GM23338 (cell line): ENCODE measurements around the gene KMT2C. TPM values are rescaled to one million over a fixed set of nuclear protein-coding genes. Genes with fewer than 3 reads are reported as not detected.

ENCODE experiments used
- ATAC-seq: fragments of 200-7000 bp; cut with Tn5 transposase; 3 replicates; pipeline ENCODE4 v1.9.1; 2020
- DNase-seq: peaks from one replicate; pipeline ENCODE4 v3.0.0-alpha.2; 2015; ENCODE audit warnings: low spot score
- H2AFZ ChIP-seq: fragments of 200-600 bp; sonication (generic); 2 replicates; pipeline ENCODE4 v1.8.0; 2016; ENCODE audit warnings: antibody characterized with exemption, mild to moderate bottlenecking, moderate library complexity
- H3F3A ChIP-seq: fragments of 200-600 bp; sonication (generic); replicated peaks from 2 replicates; pipeline ENCODE4 v1.8.0; 2017; ENCODE audit warnings: antibody characterized with exemption, mixed run types, low read depth
- H3K27ac ChIP-seq: fragments of 200-600 bp; sonication (generic); 2 replicates; pipeline ENCODE4 v1.6.1; 2016; ENCODE audit warnings: low read depth
- H3K27me3 ChIP-seq: fragments of 200-600 bp; sonication (generic); 2 replicates; pipeline ENCODE4 v1.8.0; 2016; ENCODE audit warnings: mild to moderate bottlenecking, mixed run types, moderate library complexity; ENCODE audit not compliant: insufficient read depth
- H3K36me3 ChIP-seq: fragments of 200-600 bp; sonication (generic); 2 replicates; pipeline ENCODE4 v1.8.0; 2016; ENCODE audit warnings: mild to moderate bottlenecking; ENCODE audit not compliant: insufficient read depth
- H3K4me1 ChIP-seq: fragments of 200-600 bp; sonication (generic); 2 replicates; pipeline ENCODE4 v1.8.0; 2016; ENCODE audit warnings: mild to moderate bottlenecking, moderate library complexity; ENCODE audit not compliant: insufficient read depth
- H3K4me2 ChIP-seq: fragments of 200-600 bp; sonication (generic); 2 replicates; pipeline ENCODE4 v1.7.1; 2017; ENCODE audit warnings: mixed run types
- H3K4me3 ChIP-seq: fragments of 200-600 bp; sonication (generic); 2 replicates; pipeline ENCODE4 v1.6.1; 2016; ENCODE audit warnings: mixed run types
- H3K79me2 ChIP-seq: fragments of 200-600 bp; sonication (generic); replicated peaks from 2 replicates; pipeline ENCODE4 v1.8.0; 2017; ENCODE audit warnings: mild to moderate bottlenecking; ENCODE audit not compliant: insufficient read depth
- H3K9me2 ChIP-seq: fragments of 200-600 bp; sonication (generic); 2 replicates; pipeline ENCODE4 v1.8.0; 2017; ENCODE audit not compliant: insufficient read depth
- H4K20me1 ChIP-seq: fragments of 200-600 bp; sonication (generic); replicated peaks from 2 replicates; pipeline ENCODE4 v1.8.0; 2017; ENCODE audit warnings: mild to moderate bottlenecking; ENCODE audit not compliant: insufficient read depth
- H3K27ac Mint-ChIP-seq: 2 replicates; pipeline ENCODE4 v1.8.0; 2020; ENCODE audit warnings: inconsistent platforms, mild to moderate bottlenecking, moderate library complexity, mixed read lengths
- H3K27me3 Mint-ChIP-seq: 3 replicates; pipeline ENCODE4 v1.8.0; 2022; ENCODE audit warnings: low read depth, mild to moderate bottlenecking, moderate library complexity, mixed read lengths, inconsistent platforms; ENCODE audit not compliant: insufficient read depth, poor library complexity
- H3K36me3 Mint-ChIP-seq: 3 replicates; pipeline ENCODE4 v1.8.0; 2021; ENCODE audit warnings: low read depth, mild to moderate bottlenecking, inconsistent platforms, moderate library complexity, mixed read lengths
- H3K4me1 Mint-ChIP-seq: 3 replicates; pipeline ENCODE4 v1.8.0; 2020; ENCODE audit warnings: mild to moderate bottlenecking, inconsistent platforms, mixed read lengths
- H3K4me3 Mint-ChIP-seq: 3 replicates; pipeline ENCODE4 v1.8.0; 2021; ENCODE audit warnings: moderate library complexity, mild to moderate bottlenecking, inconsistent platforms, mixed read lengths
- H3K9me3 Mint-ChIP-seq: 3 replicates; pipeline ENCODE4 v1.8.0; 2020; ENCODE audit warnings: moderate library complexity, mild to moderate bottlenecking, inconsistent platforms, mixed read lengths
- EZH2 ChIP-seq: fragments of 200-600 bp; sonication (generic); IDR thresholded peaks from one replicate; pipeline ENCODE4 v1.8.0; 2017; ENCODE audit warnings: antibody characterized with exemption, mild to moderate bottlenecking, low read depth; ENCODE audit not compliant: unreplicated experiment
- EZH2phosphoT487 ChIP-seq: fragments of 200-600 bp; sonication (generic); IDR thresholded peaks from one replicate; pipeline ENCODE4 v1.8.1; 2018; ENCODE audit warnings: antibody characterized with exemption; ENCODE audit not compliant: unreplicated experiment
- JUNB ChIP-seq: IDR thresholded peaks from one replicate; pipeline ENCODE4 v1.6.1; 2016; ENCODE audit warnings: antibody characterized with exemption; ENCODE audit not compliant: unreplicated experiment
- NANOG ChIP-seq: IDR thresholded peaks from 2 replicates; pipeline ENCODE4 v1.6.1; 2016; ENCODE audit warnings: antibody characterized with exemption, borderline replicate concordance
- POLR2AphosphoS5 ChIP-seq: IDR thresholded peaks from 2 replicates; pipeline ENCODE4 v1.6.1; 2016; ENCODE audit warnings: antibody characterized with exemption, low read depth
- STAT1 ChIP-seq: IDR thresholded peaks from one replicate; pipeline ENCODE4 v1.6.1; 2016; ENCODE audit warnings: antibody characterized with exemption; ENCODE audit not compliant: unreplicated experiment
- ZNF114 ChIP-seq: fragments of 250-450 bp; sonication (Bioruptor Pico); IDR thresholded peaks from 2 replicates; pipeline ENCODE4 v1.5.0; 2020; ENCODE audit warnings: mild to moderate bottlenecking, moderate library complexity
- ZNF331 ChIP-seq: fragments of 250-450 bp; sonication (Bioruptor Pico); IDR thresholded peaks from 2 replicates; pipeline ENCODE4 v1.5.0; 2020; ENCODE audit warnings: low read depth, mild to moderate bottlenecking, moderate library complexity
- polyA plus RNA-seq: library from polyadenylated mRNA; unstranded; fragments of >200 nt; fragmentation: Nextera tagmentation; extraction: Ambion mirVana; gene quantifications from 2 replicates; pipeline ENCODE4 v1.2.1, GENCODE V29; 2016
- total RNA-seq: library from RNA; depleted of rRNA; stranded (reverse); fragments of >200 nt; shearing (Covaris generic); gene quantifications from 2 replicates; pipeline ENCODE4 v1.2.3, GENCODE V29; 2014
- TF ChIP-seq, protein P1 (sequence below): IDR thresholded peaks from 2 replicates; pipeline ENCODE4 v1.6.1; 2016; ENCODE audit warnings: antibody characterized with exemption
- TF ChIP-seq, protein P2 (sequence below): fragments of 250-450 bp; sonication (Bioruptor Pico); IDR thresholded peaks from 2 replicates; pipeline ENCODE4 v1.5.0; 2020; ENCODE audit warnings: mild to moderate bottlenecking, moderate library complexity

KMT2C gene
- total and polyA plus RNA-seq, 2 experiments from 2014 or later: 11.4 to 39.0 TPM

DNA sequence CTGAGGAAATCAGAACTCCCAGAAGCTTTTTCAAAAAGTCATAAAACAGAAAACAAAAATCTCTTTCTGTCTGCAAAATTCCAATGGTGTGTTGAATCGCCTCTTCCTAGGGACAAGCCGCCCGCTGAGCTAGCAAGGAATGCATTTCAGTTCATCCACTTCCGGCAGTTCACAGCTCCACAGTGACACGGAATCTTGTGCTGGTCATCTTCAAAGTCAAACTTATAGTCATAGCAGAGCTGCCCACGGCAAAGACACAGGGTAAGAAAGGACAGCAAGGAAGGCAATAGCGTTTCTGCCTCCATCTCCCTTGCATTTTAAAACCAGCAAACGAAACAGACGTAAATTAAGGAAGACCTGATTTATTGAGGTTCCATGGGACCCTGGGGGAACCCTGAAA lies 299.1 kb downstream of the KMT2C start (continued):
- TF ChIP-seq ZNF331: no peak
- TF ChIP-seq, protein P1, sequence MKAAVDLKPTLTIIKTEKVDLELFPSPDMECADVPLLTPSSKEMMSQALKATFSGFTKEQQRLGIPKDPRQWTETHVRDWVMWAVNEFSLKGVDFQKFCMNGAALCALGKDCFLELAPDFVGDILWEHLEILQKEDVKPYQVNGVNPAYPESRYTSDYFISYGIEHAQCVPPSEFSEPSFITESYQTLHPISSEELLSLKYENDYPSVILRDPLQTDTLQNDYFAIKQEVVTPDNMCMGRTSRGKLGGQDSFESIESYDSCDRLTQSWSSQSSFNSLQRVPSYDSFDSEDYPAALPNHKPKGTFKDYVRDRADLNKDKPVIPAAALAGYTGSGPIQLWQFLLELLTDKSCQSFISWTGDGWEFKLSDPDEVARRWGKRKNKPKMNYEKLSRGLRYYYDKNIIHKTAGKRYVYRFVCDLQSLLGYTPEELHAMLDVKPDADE: no peak

DNA sequence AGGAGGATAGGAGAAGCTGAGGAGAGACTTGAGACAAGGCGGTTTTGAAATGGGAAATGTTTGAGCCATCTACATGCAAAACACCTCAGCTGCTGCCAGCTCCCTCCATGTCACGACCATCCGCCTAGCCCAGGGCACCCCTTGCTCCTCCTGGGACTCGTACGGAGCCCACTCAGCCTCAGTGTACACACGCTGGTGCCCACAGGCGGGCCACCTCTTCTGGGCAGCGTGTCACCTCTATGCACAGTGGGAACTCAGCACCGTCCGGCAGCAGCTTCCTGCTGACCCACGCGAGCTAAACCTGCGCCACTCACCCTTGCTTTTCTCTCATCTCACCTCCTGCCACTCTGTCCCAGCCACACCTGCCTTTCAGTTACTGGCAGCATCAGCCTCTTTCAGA lies 302.0 kb downstream of the KMT2C start:
- TF ChIP-seq JUNB (no peak), POLR2AphosphoS5 (no peak), NANOG (no peak), EZH2 (no peak), ZNF114 (CRISPR knock-in tag) (no peak), STAT1 (no peak), EZH2phosphoT487 (no peak), ZNF331 (no peak)
- TF ChIP-seq, protein P1: no peak
- TF ChIP-seq, protein P2, sequence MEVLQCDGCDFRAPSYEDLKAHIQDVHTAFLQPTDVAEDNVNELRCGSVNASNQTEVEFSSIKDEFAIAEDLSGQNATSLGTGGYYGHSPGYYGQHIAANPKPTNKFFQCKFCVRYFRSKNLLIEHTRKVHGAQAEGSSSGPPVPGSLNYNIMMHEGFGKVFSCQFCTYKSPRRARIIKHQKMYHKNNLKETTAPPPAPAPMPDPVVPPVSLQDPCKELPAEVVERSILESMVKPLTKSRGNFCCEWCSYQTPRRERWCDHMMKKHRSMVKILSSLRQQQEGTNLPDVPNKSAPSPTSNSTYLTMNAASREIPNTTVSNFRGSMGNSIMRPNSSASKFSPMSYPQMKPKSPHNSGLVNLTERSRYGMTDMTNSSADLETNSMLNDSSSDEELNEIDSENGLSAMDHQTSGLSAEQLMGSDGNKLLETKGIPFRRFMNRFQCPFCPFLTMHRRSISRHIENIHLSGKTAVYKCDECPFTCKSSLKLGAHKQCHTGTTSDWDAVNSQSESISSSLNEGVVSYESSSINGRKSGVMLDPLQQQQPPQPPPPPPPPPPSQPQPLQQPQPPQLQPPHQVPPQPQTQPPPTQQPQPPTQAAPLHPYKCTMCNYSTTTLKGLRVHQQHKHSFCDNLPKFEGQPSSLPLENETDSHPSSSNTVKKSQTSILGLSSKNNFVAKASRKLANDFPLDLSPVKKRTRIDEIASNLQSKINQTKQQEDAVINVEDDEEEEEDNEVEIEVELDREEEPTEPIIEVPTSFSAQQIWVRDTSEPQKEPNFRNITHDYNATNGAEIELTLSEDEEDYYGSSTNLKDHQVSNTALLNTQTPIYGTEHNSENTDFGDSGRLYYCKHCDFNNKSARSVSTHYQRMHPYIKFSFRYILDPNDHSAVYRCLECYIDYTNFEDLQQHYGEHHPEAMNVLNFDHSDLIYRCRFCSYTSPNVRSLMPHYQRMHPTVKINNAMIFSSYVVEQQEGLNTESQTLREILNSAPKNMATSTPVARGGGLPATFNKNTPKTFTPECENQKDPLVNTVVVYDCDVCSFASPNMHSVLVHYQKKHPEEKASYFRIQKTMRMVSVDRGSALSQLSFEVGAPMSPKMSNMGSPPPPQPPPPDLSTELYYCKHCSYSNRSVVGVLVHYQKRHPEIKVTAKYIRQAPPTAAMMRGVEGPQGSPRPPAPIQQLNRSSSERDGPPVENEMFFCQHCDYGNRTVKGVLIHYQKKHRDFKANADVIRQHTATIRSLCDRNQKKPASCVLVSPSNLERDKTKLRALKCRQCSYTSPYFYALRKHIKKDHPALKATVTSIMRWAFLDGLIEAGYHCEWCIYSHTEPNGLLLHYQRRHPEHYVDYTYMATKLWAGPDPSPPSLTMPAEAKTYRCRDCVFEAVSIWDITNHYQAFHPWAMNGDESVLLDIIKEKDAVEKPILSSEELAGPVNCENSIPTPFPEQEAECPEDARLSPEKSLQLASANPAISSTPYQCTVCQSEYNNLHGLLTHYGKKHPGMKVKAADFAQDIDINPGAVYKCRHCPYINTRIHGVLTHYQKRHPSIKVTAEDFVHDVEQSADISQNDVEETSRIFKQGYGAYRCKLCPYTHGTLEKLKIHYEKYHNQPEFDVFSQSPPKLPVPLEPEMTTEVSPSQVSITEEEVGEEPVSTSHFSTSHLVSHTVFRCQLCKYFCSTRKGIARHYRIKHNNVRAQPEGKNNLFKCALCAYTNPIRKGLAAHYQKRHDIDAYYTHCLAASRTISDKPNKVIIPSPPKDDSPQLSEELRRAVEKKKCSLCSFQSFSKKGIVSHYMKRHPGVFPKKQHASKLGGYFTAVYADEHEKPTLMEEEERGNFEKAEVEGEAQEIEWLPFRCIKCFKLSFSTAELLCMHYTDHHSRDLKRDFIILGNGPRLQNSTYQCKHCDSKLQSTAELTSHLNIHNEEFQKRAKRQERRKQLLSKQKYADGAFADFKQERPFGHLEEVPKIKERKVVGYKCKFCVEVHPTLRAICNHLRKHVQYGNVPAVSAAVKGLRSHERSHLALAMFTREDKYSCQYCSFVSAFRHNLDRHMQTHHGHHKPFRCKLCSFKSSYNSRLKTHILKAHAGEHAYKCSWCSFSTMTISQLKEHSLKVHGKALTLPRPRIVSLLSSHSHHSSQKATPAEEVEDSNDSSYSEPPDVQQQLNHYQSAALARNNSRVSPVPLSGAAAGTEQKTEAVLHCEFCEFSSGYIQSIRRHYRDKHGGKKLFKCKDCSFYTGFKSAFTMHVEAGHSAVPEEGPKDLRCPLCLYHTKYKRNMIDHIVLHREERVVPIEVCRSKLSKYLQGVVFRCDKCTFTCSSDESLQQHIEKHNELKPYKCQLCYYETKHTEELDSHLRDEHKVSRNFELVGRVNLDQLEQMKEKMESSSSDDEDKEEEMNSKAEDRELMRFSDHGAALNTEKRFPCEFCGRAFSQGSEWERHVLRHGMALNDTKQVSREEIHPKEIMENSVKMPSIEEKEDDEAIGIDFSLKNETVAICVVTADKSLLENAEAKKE (CRISPR knock-in tag): no peak
- Mint-ChIP-seq H3K36me3 (peaks cover 20% of the 10 kb centered on the region), H3K27ac (peak overlapping the region; percentile 44; the same call in 1 of the 2 replicates), H3K4me1 (peaks cover 8% of the 10 kb centered on the region), H3K27me3 (peaks cover 12% of the 10 kb centered on the region), H3K4me3 (no peak overlapping the region), H3K9me3 (no peaks in the 10 kb centered on the region; the same call in 2 of the 3 replicates)
- Histone ChIP-seq H3K4me1 (no peaks in the 10 kb centered on the region), H3F3A (no peaks in the 10 kb centered on the region), H3K79me2 (no peaks in the 10 kb centered on the region), H3K4me3 (no peak overlapping the region), H4K20me1 (no peaks in the 10 kb centered on the region; the same call in none of the 2 replicates), H3K9me2 (no peaks in the 10 kb centered on the region), H3K27ac (no peak overlapping the region), H3K27me3 (no peaks in the 10 kb centered on the region), H2AFZ (no peak overlapping the region), H3K4me2 (no peak overlapping the region), H3K36me3 (no peaks in the 10 kb centered on the region)
- DNase-seq (no peak), ATAC-seq (no peak)
